NCI-H345 treated with DMSO at 0.1 percent for 48 hours (cell line): ENCODE data around the gene MMP14.
"Not testable (repeated sequence)": the region's sequence is repeated elsewhere in the genome, so short reads cannot be mapped to it uniquely, and the experiment has no call there.

Source experiments
- DNase-seq: peaks from one replicate; lab custom pipeline; 2025; ENCODE audit not compliant: unreplicated experiment; lab: John Stamatoyannopoulos, UW

Gene MMP14

DNA sequence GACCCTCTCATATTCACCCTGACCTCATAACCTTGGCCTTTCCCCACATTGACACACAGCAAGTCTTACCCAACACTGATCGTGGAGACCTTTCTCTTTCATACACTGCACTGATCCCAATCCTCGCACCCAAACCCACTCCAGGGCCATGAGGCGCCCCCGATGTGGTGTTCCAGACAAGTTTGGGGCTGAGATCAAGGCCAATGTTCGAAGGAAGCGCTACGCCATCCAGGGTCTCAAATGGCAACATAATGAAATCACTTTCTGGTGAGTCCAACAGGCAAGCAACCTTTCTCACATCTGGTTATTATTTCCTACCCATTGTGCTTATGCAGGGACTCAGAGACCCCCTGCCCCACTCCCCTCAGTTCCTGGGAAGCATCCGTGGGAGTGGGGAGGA, 5.4 kb downstream of the MMP14 start:
- DNase-seq, result no peak

- DNase-seq, result no peak
These were observed 6.1 kb downstream of the MMP14 start for GRCh38 chr14:22842211-22843122.

DNA sequence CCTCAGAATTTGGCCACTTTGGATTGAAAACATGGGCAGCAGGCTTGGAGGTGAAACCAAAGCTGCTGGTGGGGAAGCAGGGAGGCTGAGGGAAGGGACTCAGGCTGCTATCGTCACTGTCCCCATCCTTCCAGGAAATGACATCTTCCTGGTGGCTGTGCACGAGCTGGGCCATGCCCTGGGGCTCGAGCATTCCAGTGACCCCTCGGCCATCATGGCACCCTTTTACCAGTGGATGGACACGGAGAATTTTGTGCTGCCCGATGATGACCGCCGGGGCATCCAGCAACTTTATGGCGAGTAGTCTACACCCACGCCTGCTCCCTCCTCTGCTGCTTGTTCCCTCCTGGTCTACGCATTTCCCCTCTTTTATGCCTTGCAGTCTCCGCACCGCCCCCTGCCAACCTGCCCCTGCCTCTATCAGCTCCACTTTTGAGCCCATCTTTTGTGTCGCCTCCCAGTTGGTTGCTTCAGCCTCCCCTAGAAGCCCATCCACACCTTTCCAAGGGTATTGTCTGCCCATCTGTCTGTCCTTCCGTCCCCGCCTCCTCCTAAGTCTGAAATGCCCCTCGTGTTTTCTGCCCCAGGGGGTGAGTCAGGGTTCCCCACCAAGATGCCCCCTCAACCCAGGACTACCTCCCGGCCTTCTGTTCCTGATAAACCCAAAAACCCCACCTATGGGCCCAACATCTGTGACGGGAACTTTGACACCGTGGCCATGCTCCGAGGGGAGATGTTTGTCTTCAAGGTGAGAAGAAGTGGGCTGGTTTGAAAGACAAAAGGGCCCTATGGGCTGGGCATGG, 6.9 kb downstream of the MMP14 start:
- no peak for DNase-seq

DNA sequence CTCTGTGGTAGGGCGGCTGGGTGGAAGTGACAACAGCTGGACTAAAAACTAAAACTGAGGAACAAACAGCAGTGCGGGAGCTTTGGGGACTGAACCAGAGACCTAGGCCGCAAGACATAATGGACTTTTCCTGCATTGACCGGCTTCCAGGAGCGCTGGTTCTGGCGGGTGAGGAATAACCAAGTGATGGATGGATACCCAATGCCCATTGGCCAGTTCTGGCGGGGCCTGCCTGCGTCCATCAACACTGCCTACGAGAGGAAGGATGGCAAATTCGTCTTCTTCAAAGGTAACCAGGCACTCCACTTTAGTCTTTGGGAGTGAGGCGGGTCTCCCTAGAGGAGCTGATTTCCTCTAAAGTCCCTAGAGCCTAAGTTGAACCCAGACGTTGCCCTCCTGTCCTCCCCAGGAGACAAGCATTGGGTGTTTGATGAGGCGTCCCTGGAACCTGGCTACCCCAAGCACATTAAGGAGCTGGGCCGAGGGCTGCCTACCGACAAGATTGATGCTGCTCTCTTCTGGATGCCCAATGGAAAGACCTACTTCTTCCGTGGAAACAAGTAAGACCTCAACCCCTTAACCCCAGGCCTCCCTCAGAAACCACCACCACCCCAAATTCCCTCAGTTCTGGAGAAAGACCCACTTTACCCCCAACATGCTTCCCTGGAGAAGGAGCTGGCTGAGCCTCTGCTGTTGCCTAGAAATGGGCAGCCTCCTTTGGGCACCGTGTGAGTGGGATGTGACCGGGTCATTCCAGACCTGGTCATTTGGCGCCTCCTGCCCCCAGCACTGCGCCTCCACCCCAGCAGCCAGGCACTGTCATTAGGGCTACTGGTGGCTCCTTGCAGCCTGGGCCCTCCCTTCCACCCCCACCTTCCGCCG, 8.1 kb downstream of the MMP14 start:
- DNase-seq, result no peak

DNA sequence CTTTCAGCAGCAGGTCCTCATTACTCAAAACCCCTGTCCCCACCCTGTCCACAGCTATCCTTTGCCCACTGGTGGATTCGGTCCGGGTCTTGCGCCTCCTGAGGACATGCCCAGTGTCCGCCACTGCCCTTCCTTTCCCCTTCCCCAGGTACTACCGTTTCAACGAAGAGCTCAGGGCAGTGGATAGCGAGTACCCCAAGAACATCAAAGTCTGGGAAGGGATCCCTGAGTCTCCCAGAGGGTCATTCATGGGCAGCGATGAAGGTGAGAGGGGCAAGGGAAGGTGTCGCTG, 8.7 kb downstream of the MMP14 start:
- DNase-seq, result no peak

GRCh38 chr14:22845821-22846625, 9.6 kb downstream of the MMP14 start:
- DNase-seq, result no peak

- DNase-seq, result no peak
These were observed 10.5 kb downstream of the MMP14 start for GRCh38 chr14:22846811-22847307.

DNA sequence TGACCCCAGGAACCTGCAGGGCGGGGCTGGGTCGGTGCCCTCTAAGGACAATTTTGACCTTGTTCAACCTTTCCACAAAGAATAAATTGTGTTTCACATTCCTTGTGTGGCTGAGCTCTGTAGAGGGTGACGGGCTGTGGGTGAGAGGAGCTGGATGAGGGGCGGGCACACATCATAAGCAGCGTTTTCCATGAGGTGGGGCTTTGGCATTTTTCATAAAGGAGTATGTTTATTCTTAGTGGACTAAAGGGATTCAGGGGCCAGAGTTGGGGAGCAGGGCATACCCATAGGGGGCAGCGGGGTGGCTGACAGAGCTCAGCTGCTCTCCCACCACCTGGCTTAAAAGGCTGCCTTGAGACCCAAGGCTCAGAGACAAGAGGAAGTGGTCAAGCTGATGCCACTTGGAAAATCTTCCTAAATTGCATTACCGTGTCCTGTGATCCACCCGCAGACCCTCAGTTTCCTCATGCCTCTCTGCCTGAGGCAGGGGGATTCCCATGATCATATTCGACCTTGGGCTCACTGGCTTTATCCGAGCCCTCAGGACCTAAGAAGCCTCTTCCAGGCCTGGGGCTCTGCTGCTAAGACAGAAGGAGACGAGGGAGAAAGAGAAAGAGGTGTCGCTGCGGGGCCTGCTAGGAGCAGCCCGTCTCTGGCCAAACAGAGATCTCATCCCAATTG, 11.4 kb downstream of the MMP14 start:
- no peak for DNase-seq

- DNase-seq, result no peak
These were observed 12.2 kb downstream of the MMP14 start for GRCh38 chr14:22848351-22849164.

DNA sequence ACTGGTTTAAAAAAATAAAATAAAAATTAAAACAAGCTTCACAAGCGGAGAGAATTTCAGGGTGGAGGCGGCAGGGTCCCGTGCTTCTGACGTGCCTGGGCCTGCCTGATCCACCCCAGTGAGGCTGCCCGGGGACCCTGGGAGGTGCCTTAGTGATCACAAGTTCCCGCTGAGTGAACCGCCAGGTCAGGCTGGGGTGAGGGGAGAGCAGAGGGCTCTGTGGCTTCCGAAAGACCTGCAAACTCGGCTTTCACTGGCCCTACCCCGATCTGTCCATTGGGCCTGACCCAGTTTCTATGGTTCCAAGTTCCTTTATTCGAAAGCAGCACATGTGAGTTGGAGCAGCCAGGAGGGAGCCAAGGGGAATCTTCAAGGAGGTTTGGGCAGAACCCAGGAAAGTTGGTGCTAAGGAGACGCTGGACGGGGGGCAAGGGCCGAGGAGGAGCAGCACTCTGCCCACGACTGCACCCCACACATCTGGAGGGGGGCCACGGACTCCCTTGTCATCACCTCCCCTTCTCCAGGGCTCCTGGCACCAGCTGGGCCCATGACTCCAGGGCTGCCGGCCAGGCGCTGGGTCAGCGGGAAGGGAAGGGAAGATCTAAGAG, 12.9 kb downstream of the MMP14 start:
- no peak for DNase-seq

DNA sequence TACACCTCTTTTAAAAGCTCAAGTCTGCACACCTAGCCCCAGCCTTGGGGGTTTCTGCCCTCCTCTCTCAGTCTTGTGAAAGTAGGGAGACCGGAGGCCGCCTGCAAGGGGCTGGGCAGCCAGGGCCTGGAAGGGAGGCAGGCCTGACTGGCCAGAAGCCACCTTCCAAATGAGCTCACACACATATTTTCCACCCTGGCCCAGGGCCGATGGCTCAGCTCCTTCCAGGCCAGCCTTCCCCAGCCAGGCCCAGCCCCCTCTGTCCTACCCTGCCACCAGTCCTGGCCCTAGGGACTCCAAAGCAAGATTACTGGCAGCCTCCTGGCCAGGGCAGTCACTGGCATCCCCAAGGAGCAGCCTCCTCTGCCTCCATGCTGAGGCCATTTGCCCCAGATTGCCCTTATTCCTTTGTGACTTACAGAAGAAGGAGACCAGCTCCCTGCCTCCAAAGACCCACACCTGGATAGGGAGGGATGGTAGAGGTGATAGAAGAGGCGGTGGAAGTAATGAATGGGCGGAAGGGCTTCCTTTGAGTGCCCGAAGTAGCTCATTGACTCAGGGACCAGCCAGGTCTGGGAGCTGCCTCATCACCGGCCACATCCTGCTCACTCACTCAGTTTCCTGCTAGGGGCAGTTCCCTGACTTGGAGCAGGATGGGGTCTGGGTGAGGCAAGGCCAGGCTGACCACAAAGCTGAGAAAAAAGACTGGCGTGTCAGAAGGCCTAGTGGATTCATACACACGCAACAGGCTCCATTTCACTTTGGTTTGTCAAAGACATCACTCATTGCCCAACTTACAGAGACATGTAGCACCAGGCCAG, 14.8 kb downstream of the MMP14 start:
- DNase-seq, result no peak

GRCh38 chr14:22852178-22852577, 15.8 kb downstream of the MMP14 start:
- DNase-seq, result not testable (repeated sequence)

DNA sequence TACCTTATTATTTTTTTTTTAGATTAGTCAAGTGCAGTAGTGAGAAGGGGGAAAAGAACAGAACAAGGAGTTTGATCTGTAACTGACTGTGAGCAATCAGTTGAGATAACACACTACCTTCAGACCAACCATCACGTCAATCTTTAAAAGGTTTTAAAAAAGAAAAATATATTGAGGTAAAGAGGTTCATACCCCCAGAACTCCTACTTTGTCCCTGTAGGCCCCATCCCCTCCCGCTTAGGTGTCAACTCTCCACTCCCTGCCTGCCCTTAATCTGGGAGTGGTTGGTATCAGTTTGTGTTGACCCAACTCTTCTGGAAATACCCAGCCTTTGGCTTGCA, 16.2 kb downstream of the MMP14 start:
- no peak for DNase-seq

DNA sequence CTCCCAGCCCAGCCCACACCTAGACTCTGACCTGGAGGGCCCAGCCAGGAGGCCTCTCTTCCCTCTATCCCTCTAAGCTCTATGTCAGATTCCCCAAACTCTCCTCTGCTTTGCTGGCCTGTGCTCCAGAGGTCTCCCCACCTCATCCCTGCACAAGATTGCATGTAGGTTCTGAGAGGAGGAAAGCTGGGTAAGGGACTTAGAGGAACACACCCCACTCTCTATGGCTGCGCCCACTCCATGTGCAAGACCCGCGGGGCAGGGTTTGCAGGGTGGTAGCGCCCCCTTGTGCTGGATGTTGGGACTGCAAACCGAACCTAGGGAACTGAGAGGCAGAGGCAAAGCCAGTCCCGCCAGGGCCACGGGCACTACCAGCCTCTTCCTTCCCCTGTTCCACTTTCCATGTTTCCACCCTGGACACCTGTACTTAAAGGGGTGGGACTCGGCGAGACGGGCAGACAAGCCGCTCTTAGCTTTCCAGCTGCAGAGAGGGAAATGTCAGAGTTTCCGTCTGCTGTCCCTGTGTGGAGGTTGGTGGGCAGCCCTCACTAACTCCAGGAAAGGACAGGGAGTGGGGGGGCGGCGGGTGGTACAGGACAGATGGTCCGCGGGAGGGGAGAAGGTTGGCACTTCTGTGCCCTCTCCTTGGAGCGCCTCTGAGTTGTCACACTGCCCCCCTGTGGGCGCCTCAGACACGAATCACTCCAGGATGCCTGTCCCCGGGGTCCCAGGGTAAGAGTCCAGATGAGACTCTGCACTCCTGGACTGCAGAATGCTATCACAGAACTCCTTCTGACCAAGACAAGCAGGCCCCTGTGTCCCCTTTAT, 16.8 kb downstream of the MMP14 start:
- DNase-seq, result peak; percentile 38

GRCh38 chr14:22854296-22854695, 17.9 kb downstream of the MMP14 start:
- not testable (repeated sequence) for DNase-seq

DNA sequence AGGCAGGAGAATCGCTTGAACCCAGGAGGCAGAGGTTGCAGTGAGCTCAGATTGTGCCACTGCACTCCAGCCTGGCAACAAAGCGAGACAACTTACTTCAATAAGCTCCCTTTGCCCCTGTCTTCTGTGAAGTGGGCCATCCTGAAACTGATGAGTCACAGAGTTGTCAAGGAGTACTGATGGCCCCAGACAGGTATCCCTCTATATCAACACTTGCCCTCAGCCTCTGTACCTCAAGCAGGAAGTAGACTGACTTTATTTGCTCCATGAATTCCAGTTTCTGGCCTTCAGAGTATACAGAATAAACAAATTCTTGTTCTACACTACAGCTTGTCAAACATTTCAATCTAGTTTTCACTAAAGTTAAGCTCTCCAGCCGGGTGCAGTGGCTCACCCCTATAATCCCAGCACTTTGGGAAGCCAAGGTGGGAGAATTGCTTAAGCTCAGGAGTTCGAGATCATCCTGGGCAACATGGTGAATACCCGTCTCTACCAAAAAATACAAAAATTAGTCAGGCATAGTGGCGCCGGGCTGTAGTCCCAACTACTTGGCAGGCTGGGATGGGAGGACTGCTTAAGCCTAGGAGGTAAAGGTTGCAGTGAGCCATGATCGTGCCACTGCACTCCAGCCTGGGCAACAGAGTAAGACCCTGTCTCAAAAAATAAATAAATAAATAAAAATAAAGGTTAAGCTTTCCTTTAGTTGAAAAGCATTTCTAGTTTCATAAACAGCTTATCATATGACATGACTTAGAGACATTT, 18.8 kb downstream of the MMP14 start:
- no peak for DNase-seq
